Stimulated activated memory B cell treated with anti-CD40 and anti-IgM and Interleukin-4, amounts not matched to agents 10 μg/mL and 1 μg/mL and 100 μg/mL, for 72 hours (primary cell): ENCODE data around the gene ACSL5.
A peak's percentile ranks its signal among the peaks of the same experiment; 100 is the strongest.

Source experiments
- ATAC-seq: fragments of 150-1000 bp; cut with Tn5 transposase; 2 replicates; pipeline ENCODE4 v1.10.0; 2021
- H3K27ac Mint-ChIP-seq: one replicate; pipeline ENCODE4 v1.8.0; 2022; ENCODE audit warnings: mild to moderate bottlenecking, mixed read lengths
- H3K27me3 Mint-ChIP-seq: one replicate; pipeline ENCODE4 v1.8.0; 2022; ENCODE audit warnings: mixed read lengths
- H3K36me3 Mint-ChIP-seq: one replicate; pipeline ENCODE4 v1.8.0; 2022; ENCODE audit warnings: mixed read lengths
- H3K4me1 Mint-ChIP-seq: one replicate; pipeline ENCODE4 v1.8.0; 2022; ENCODE audit warnings: mixed read lengths
- H3K4me3 Mint-ChIP-seq: one replicate; pipeline ENCODE4 v1.8.0; 2022; ENCODE audit warnings: mild to moderate bottlenecking, moderate library complexity, mixed read lengths
- H3K9me3 Mint-ChIP-seq: one replicate; pipeline ENCODE4 v1.8.0; 2022; ENCODE audit warnings: mixed read lengths

Gene ACSL5

GRCh38 chr10:112373912-112374338, at the start of gene ACSL5:
Gene ACSL5, plus strand, starts transcription at chr10:112374116. Its CDS starts 20,831 bp downstream, at chr10:112394947.
- Mint-ChIP-seq H3K27ac (peak within 1 kb of the TSS; percentile 100), H3K4me3 (peak within 1 kb of the TSS; percentile 100), H3K27me3 (no peaks in the 10 kb centered on the region), H3K9me3 (peaks cover 4% of the 10 kb centered on the region), H3K4me1 (peaks cover 56% of the 10 kb centered on the region), H3K36me3 (no peaks in the 10 kb centered on the region)
- no peak for ATAC-seq

- Mint-ChIP-seq H3K9me3 (no peaks in the 10 kb centered on the region), H3K4me1 (peaks cover 1% of the 10 kb centered on the region), H3K4me3 (no peak overlapping the region), H3K27ac (no peak overlapping the region), H3K36me3 (no peaks in the 10 kb centered on the region), H3K27me3 (peaks cover 19% of the 10 kb centered on the region)
- no peak for ATAC-seq
Observed at GRCh38 chr10:112327678-112328077, 46.2 kb upstream of the ACSL5 start.

- Mint-ChIP-seq H3K9me3 (no peaks in the 10 kb centered on the region), H3K4me3 (no peak overlapping the region), H3K27me3 (peaks cover 7% of the 10 kb centered on the region), H3K27ac (no peak overlapping the region), H3K4me1 (peaks cover 4% of the 10 kb centered on the region), H3K36me3 (no peaks in the 10 kb centered on the region)
- no peak for ATAC-seq
Observed at GRCh38 chr10:112330162-112330561, 43.8 kb upstream of the ACSL5 start.

DNA sequence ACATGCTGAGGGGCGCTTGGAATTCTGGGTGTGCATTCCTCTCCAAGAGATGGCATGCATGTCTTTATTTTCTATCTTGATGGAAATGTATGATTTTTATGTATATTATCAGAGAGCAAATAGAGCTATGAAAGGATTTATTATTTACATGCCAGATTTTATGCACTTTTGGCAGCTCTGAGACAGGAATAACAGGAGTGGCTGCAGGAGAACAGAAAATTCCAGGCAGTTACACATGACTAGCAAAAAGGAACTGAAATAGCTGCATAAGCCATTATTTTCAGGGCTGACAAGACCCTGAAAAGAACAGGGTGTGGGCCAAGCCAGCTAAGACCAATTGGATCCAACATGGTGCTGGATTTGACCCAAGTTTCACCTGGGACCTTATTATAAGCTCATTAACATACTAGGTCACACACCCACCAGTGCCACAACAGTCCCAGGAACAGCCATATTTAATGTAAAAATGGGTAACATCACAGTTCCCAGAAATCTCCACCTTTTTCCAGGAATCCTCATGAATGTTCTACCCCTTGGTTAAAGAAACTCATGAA, 43.2 kb upstream of the ACSL5 start:
- no peak for ATAC-seq
- Mint-ChIP-seq H3K36me3 (no peaks in the 10 kb centered on the region), H3K27me3 (peaks cover 2% of the 10 kb centered on the region), H3K27ac (no peak overlapping the region), H3K4me1 (peaks cover 5% of the 10 kb centered on the region), H3K4me3 (no peak overlapping the region), H3K9me3 (no peaks in the 10 kb centered on the region)

DNA sequence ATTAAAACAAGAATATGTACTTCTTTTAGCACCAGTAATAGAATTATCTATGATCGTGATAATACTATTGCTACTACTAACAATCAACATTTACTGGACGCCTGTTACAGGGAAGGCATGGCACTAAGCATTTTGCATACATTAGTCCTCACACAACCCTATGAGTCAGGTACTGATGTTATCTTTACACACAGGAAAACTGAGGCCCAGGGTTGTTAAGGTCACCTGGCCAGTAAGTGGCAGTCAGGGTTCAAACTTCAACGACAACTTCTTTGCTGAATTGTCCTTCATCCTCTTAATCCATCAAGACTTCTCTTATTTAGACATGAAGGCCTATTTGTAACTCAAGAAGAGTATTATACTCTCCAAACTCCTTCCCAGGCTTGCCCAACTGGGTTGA, 41.9 kb upstream of the ACSL5 start:
- H3K36me3 Mint-ChIP-seq: no peaks in the 10 kb centered on the region
- no peaks in the 10 kb centered on the region for H3K9me3 Mint-ChIP-seq
- no peak for ATAC-seq
- no peak overlapping the region for H3K27ac Mint-ChIP-seq
- no peaks in the 10 kb centered on the region for H3K27me3 Mint-ChIP-seq
- H3K4me3 Mint-ChIP-seq: no peak overlapping the region
- H3K4me1 Mint-ChIP-seq: peaks cover 11% of the 10 kb centered on the region

- Mint-ChIP-seq H3K27me3 (no peaks in the 10 kb centered on the region), H3K27ac (no peak overlapping the region), H3K4me3 (no peak overlapping the region), H3K4me1 (peaks cover 11% of the 10 kb centered on the region), H3K9me3 (no peaks in the 10 kb centered on the region), H3K36me3 (no peaks in the 10 kb centered on the region)
- no peak for ATAC-seq
Observed at GRCh38 chr10:112332509-112333228, 41.2 kb upstream of the ACSL5 start.

DNA sequence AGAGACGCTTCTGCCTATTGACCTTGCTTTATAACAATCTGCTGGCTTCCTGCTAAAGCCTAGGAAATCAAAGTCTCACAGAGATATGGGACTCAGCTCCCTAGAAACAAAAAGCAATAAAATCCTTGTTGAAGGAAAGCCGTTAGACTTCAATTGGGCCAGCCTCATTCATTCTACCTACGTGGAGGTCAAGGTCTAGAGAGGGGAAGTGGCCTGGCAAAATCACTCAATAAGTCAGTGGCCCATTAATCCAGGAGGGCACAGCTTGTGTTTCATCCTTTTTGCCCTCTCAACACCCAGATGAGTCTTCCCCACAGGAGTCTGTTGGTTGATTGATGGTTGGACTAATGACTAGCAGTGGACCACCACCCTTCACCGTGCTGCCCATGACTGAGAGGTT, 40.5 kb upstream of the ACSL5 start:
- Mint-ChIP-seq H3K9me3 (no peaks in the 10 kb centered on the region), H3K36me3 (no peaks in the 10 kb centered on the region), H3K4me1 (peaks cover 11% of the 10 kb centered on the region), H3K27me3 (no peaks in the 10 kb centered on the region), H3K4me3 (no peak overlapping the region), H3K27ac (no peak overlapping the region)
- no peak for ATAC-seq

- H3K4me1 Mint-ChIP-seq: peaks cover 11% of the 10 kb centered on the region
- no peak overlapping the region for H3K4me3 Mint-ChIP-seq
- peak overlapping the region; percentile 40 for H3K27ac Mint-ChIP-seq
- ATAC-seq: no peak
- no peaks in the 10 kb centered on the region for H3K9me3 Mint-ChIP-seq
- no peaks in the 10 kb centered on the region for H3K27me3 Mint-ChIP-seq
- H3K36me3 Mint-ChIP-seq: no peaks in the 10 kb centered on the region
Observed at GRCh38 chr10:112335111-112335867, 38.6 kb upstream of the ACSL5 start.

GRCh38 chr10:112335868-112336265, 38.0 kb upstream of the ACSL5 start:
- ATAC-seq: no peak
- no peaks in the 10 kb centered on the region for H3K27me3 Mint-ChIP-seq
- no peaks in the 10 kb centered on the region for H3K36me3 Mint-ChIP-seq
- peaks cover 11% of the 10 kb centered on the region for H3K4me1 Mint-ChIP-seq
- H3K4me3 Mint-ChIP-seq: no peak overlapping the region
- H3K27ac Mint-ChIP-seq: peak overlapping the region; percentile 5
- H3K9me3 Mint-ChIP-seq: no peaks in the 10 kb centered on the region

- Mint-ChIP-seq H3K4me1 (peaks cover 11% of the 10 kb centered on the region), H3K27ac (no peak overlapping the region), H3K9me3 (no peaks in the 10 kb centered on the region), H3K36me3 (no peaks in the 10 kb centered on the region), H3K4me3 (no peak overlapping the region), H3K27me3 (no peaks in the 10 kb centered on the region)
- ATAC-seq: no peak
Observed at GRCh38 chr10:112336556-112337201, 37.2 kb upstream of the ACSL5 start.

DNA sequence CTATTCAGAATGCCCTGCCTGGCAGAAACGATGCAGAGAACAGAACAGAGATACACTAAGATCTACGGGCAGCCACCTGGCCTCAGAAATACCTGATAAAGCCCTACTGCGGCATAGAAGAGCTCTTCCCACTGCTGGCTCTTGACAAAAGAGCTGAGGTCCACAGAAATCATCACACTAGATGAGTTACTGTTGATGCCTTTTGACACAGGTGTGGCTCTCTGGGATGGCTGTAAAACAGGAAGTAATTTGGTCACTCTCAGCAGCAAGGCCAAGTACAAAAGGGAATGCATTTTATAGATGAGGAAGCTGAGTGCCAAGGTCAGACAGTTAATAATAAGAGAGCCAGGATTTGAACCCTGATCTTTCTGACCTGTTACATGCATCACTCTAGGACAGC, 35.0 kb upstream of the ACSL5 start:
- Mint-ChIP-seq H3K36me3 (no peaks in the 10 kb centered on the region), H3K4me1 (peaks cover 6% of the 10 kb centered on the region), H3K27ac (no peak overlapping the region), H3K27me3 (no peaks in the 10 kb centered on the region), H3K4me3 (no peak overlapping the region), H3K9me3 (no peaks in the 10 kb centered on the region)
- ATAC-seq: no peak

DNA sequence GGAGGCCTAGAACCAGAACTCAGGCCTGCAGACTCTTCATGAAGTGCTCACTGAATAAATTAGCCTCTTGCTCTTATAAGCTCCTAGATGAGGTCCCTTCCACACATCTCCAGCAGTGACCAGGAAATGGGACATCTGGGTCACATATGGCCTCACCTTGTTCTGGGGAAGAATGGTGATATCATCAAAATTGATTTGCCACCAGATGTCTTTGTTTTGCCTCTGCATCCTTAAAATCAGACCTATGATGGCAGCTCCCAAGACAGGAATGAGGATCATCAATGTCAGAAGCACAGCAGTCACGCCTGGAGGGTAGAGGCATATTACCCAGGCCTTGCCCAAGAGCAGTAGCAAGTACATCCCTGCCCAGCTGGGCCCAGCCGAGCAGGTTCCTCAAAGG, 33.3 kb upstream of the ACSL5 start:
- Mint-ChIP-seq H3K36me3 (no peaks in the 10 kb centered on the region), H3K4me3 (no peak overlapping the region), H3K9me3 (no peaks in the 10 kb centered on the region), H3K27ac (no peak overlapping the region), H3K4me1 (peaks cover 6% of the 10 kb centered on the region), H3K27me3 (no peaks in the 10 kb centered on the region)
- ATAC-seq: no peak

- no peak overlapping the region for H3K27ac Mint-ChIP-seq
- no peaks in the 10 kb centered on the region for H3K27me3 Mint-ChIP-seq
- no peak for ATAC-seq
- no peaks in the 10 kb centered on the region for H3K9me3 Mint-ChIP-seq
- no peaks in the 10 kb centered on the region for H3K4me1 Mint-ChIP-seq
- H3K36me3 Mint-ChIP-seq: no peaks in the 10 kb centered on the region
- H3K4me3 Mint-ChIP-seq: no peak overlapping the region
Observed at GRCh38 chr10:112343056-112343806, 30.7 kb upstream of the ACSL5 start.

DNA sequence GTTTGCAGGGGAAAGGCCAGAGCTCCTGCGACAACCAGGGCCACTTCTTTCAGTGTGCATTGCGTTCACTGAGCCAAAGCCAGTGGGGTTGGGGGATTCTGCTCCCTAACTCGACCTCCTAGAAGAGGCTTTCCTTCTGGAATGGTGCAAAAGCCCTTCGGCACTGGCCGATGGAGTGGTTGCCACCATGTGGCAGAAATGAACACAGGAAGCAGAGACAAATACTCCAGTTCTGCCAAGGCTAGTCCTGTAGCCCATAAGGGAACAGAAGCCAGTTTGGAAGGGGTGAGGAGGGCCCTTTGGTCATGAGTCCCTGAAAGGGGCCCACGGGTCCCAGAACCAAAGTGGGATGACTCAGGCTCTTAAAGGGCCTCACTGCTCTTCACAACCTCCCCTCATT, 29.7 kb upstream of the ACSL5 start:
- ATAC-seq: no peak
- H3K4me3 Mint-ChIP-seq: no peak overlapping the region
- H3K27me3 Mint-ChIP-seq: no peaks in the 10 kb centered on the region
- H3K36me3 Mint-ChIP-seq: no peaks in the 10 kb centered on the region
- H3K27ac Mint-ChIP-seq: no peak overlapping the region
- no peaks in the 10 kb centered on the region for H3K4me1 Mint-ChIP-seq
- no peaks in the 10 kb centered on the region for H3K9me3 Mint-ChIP-seq

GRCh38 chr10:112345202-112345601, 28.7 kb upstream of the ACSL5 start:
- Mint-ChIP-seq H3K27ac (no peak overlapping the region), H3K4me3 (no peak overlapping the region), H3K27me3 (no peaks in the 10 kb centered on the region), H3K36me3 (no peaks in the 10 kb centered on the region), H3K9me3 (no peaks in the 10 kb centered on the region), H3K4me1 (no peaks in the 10 kb centered on the region)
- ATAC-seq: no peak
